ENCODE data around the gene GPSM1. TPM values are rescaled to one million over a fixed set of nuclear protein-coding genes. Genes with fewer than 3 reads are reported as not detected.

Gene GPSM1
- total RNA-seq, 1 donor = 54.8 TPM

DNA sequence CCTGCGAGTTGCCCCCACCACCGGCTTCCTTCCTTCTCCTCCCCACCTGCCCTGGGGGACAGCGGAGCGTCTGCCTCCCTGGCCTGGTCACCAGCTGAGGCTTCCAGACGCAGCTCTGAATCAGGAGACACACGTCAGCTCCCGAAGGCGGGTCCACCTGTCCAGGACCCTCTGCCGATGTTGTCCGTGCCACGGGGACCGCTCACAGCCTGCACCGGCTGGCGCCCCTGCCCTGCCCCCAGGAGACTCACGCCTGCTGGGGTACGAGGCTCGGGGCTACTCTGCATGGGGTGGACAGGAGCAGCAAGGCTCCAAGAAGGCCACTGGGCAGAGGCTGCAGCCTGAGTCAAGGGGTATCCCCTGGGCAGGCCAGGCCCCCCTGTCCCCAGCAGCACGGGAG lies 21.5 kb upstream of the GPSM1 start:
- DNase-seq (ENCODE audit: low read depth) = no peak
- TF ChIP-seq CTCF (IDR thresholded peaks at IDR 0.05; ENCODE audit: insufficient read depth, low read depth, low read length) = no peak
- no peak overlapping the region for H3K4me3 ChIP-seq (ENCODE audit: low read depth, low read length)

- TF ChIP-seq CTCF (IDR thresholded peaks at IDR 0.05; ENCODE audit: insufficient read depth, low read depth, low read length) = no peak
- no peak for DNase-seq (ENCODE audit: low read depth)
Measured at GRCh38 chr9:136306211-136307208, 20.8 kb upstream of the GPSM1 start.

DNA sequence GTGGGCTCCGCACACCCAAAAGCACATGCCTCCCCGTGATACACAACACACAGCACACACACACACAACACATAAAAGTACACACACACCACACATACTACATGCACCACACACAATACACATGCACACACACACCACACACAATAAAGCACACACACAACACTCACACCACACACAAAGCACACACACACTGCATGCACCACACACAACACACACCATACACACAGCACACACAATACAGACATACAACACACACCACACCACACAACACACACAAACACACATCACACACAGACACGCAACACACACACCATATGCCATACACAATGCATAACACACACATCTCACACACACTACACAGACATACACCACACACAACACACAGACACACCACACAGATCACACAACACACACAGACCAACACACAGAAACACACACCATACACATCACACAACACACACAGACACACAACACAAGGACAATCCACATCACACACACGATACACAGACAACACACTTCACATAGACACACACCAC lies 20.1 kb upstream of the GPSM1 start:
- no peak for TF ChIP-seq CTCF (IDR thresholded peaks at IDR 0.05; ENCODE audit: insufficient read depth, low read depth, low read length)
- DNase-seq (ENCODE audit: low read depth) = no peak
- no peak overlapping the region for H3K4me3 ChIP-seq (ENCODE audit: low read depth, low read length)

More at GRCh38 chr9:136306211-136307208, 20.8 kb upstream of the GPSM1 start:
- no peak overlapping the region for H3K4me3 ChIP-seq (ENCODE audit: low read depth, low read length)

DNA sequence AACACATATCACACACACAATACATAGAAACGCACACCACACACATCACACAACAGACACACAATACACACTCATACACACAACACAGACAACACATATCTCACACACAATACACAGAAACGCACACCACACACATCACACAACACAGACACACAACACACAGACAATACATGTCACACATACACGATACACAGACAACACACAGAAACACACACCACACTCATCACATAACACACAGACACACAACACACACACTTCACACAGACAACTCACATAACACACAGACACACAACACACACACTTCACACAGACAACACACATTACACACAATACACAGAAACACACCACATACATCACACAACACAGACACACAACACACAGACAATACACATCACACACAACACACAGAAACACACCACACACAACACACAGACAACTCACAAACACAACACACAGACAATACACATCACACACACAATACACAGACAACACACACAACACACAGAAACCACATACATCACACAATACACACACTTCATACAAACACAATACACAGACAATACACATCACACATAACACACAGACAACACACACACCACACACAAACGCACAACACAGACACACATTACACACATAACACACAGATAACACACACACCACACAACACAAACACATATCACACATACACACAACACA lies 19.2 kb upstream of the GPSM1 start:
- H3K4me3 ChIP-seq (ENCODE audit: low read depth, low read length) = no peak overlapping the region

GRCh38 chr9:136308702-136309053 lies 18.7 kb upstream of the GPSM1 start:
- H3K4me3 ChIP-seq (ENCODE audit: low read depth, low read length) = no peak overlapping the region
- TF ChIP-seq CTCF (IDR thresholded peaks at IDR 0.05; ENCODE audit: insufficient read depth, low read depth, low read length) = no peak
- DNase-seq (ENCODE audit: low read depth) = no peak

More for the DNA sequence above, 19.2 kb upstream of the GPSM1 start:
- DNase-seq (ENCODE audit: low read depth) = no peak
- no peak for TF ChIP-seq CTCF (IDR thresholded peaks at IDR 0.05; ENCODE audit: insufficient read depth, low read depth, low read length)

GRCh38 chr9:136309101-136309801 lies 18.1 kb upstream of the GPSM1 start:
- DNase-seq (ENCODE audit: low read depth) = no peak
- H3K4me3 ChIP-seq (ENCODE audit: low read depth, low read length) = no peak overlapping the region
- no peak for TF ChIP-seq CTCF (IDR thresholded peaks at IDR 0.05; ENCODE audit: insufficient read depth, low read depth, low read length)
